Measurements from ENCODE around the gene CPT1A.

CPT1A gene

GRCh38 chr11:68828155-68828931 is 13.4 kb downstream of the CPT1A start:
- DNase-seq, result no peak

GRCh38 chr11:68827733-68828132 is 14.0 kb downstream of the CPT1A start:
- no peak for DNase-seq

GRCh38 chr11:68826726-68827125 is 15.0 kb downstream of the CPT1A start:
- no peak for DNase-seq

- DNase-seq, result no peak
These were observed 16.1 kb downstream of the CPT1A start for GRCh38 chr11:68825571-68825970.

- no peak for DNase-seq
These were observed 19.2 kb downstream of the CPT1A start for GRCh38 chr11:68822546-68822945.

- no peak for DNase-seq
These were observed 20.0 kb downstream of the CPT1A start for GRCh38 chr11:68821670-68822069.

- no peak for DNase-seq
These were observed 22.4 kb downstream of the CPT1A start for GRCh38 chr11:68819362-68819761.

GRCh38 chr11:68818181-68818580 is 23.5 kb downstream of the CPT1A start:
- no peak for DNase-seq

- DNase-seq, result no peak
These were observed 24.2 kb downstream of the CPT1A start for GRCh38 chr11:68817554-68817953.

GRCh38 chr11:68816917-68817419 is 24.7 kb downstream of the CPT1A start:
- no peak for DNase-seq

- no peak for DNase-seq
These were observed 25.4 kb downstream of the CPT1A start for GRCh38 chr11:68816251-68816776.

- DNase-seq, result no peak
These were observed 27.9 kb downstream of the CPT1A start for GRCh38 chr11:68813773-68814172.

- DNase-seq, result no peak
These were observed 29.2 kb downstream of the CPT1A start for GRCh38 chr11:68812526-68812925.

GRCh38 chr11:68810164-68810563 is 31.6 kb downstream of the CPT1A start:
- DNase-seq, result no peak

- no peak for DNase-seq
These were observed 32.2 kb downstream of the CPT1A start for GRCh38 chr11:68809506-68809905.

- no peak for DNase-seq
These were observed 32.9 kb downstream of the CPT1A start for GRCh38 chr11:68808787-68809186.

GRCh38 chr11:68806931-68807844 is 34.5 kb downstream of the CPT1A start:
- no peak for DNase-seq

GRCh38 chr11:68804786-68805185 is 36.9 kb downstream of the CPT1A start:
- DNase-seq, result no peak

GRCh38 chr11:68803766-68804165 is 38.0 kb downstream of the CPT1A start:
- no peak for DNase-seq

- DNase-seq, result peak; percentile 11
These were observed 43.4 kb downstream of the CPT1A start for GRCh38 chr11:68798221-68798813.

GRCh38 chr11:68796801-68797200 is 44.9 kb downstream of the CPT1A start:
- no peak for DNase-seq

GRCh38 chr11:68792400-68792966 is 49.2 kb downstream of the CPT1A start:
- DNase-seq, result no peak

- DNase-seq, result no peak
These were observed 57.1 kb downstream of the CPT1A start for GRCh38 chr11:68784653-68785052.

Measured in NCI-H1092 (cell line).